Measurements from ENCODE around the gene GABRG3. TPM values are rescaled to one million over a fixed set of nuclear protein-coding genes. Genes with fewer than 3 reads are reported as not detected.

GABRG3 gene
- total RNA-seq, 4 donors from 2014 or later, result not detected

DNA sequence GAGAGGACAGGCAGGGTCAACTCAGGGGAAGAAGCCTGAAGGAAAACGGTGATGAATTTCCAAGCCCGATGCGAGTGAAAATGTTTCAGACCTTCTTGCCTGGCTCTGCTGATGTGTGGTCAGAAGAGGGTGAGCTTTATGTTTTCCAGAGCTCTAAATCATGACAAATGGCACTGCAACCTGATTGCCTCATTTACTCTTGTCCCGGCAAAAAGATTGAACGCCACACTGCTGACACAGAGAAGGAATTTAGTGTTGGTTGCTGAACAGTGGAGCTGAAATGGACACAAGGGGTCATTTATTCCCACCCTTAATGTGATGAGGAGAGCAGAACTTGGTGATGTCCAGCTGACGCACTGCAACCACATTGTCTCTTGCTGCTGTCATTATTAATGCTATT is 36.1 kb upstream of the GABRG3 start:
- TF ChIP-seq POLR2AphosphoS5 (IDR thresholded peaks at IDR 0.05), result no peak
- TF ChIP-seq EP300 (IDR thresholded peaks at IDR 0.05), result no peak
- no peak for TF ChIP-seq POLR2A (IDR thresholded peaks at IDR 0.05; ENCODE audit: low read depth)
- TF ChIP-seq, protein P1, sequence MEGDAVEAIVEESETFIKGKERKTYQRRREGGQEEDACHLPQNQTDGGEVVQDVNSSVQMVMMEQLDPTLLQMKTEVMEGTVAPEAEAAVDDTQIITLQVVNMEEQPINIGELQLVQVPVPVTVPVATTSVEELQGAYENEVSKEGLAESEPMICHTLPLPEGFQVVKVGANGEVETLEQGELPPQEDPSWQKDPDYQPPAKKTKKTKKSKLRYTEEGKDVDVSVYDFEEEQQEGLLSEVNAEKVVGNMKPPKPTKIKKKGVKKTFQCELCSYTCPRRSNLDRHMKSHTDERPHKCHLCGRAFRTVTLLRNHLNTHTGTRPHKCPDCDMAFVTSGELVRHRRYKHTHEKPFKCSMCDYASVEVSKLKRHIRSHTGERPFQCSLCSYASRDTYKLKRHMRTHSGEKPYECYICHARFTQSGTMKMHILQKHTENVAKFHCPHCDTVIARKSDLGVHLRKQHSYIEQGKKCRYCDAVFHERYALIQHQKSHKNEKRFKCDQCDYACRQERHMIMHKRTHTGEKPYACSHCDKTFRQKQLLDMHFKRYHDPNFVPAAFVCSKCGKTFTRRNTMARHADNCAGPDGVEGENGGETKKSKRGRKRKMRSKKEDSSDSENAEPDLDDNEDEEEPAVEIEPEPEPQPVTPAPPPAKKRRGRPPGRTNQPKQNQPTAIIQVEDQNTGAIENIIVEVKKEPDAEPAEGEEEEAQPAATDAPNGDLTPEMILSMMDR (IDR thresholded peaks at IDR 0.05), result no peak
- 80% methylated on average over 6 of the region's 6 CpGs for WGBS
- H3K36me3 ChIP-seq, result peaks cover 0 to 41% (median 3%) of the 10 kb centered on the region in 4 donors
- no peaks in the 10 kb centered on the region for H3K4me1 ChIP-seq
- intact Hi-C loops (cut with DNase I), result loop anchor here (10.0 kb wide), 1 partner anchor 60 kb away; no protein-coding TSS in a partner anchor
- no peaks in the 10 kb centered on the region for H3K27me3 ChIP-seq
- DNase-seq (ENCODE audit: extremely low spot score), result no peak
- H3K27ac ChIP-seq (replicated peaks in 1 of 4), result no peak overlapping the region
- no peak overlapping the region for H3K4me3 ChIP-seq
- H3K9me3 ChIP-seq, result no peaks in the 10 kb centered on the region

- TF ChIP-seq POLR2A (IDR thresholded peaks at IDR 0.05; ENCODE audit: low read depth), result no peak
- TF ChIP-seq POLR2AphosphoS5 (IDR thresholded peaks at IDR 0.05), result no peak
- TF ChIP-seq EP300 (IDR thresholded peaks at IDR 0.05), result no peak
- TF ChIP-seq, protein P1 (IDR thresholded peaks at IDR 0.05), result no peak
- intact Hi-C loops (cut with DNase I), result loop anchor here (10.0 kb wide), 1 partner anchor 61 kb away; no protein-coding TSS in a partner anchor
Observed at GRCh38 chr15:26935322-26935721, 35.7 kb upstream of the GABRG3 start.

DNA sequence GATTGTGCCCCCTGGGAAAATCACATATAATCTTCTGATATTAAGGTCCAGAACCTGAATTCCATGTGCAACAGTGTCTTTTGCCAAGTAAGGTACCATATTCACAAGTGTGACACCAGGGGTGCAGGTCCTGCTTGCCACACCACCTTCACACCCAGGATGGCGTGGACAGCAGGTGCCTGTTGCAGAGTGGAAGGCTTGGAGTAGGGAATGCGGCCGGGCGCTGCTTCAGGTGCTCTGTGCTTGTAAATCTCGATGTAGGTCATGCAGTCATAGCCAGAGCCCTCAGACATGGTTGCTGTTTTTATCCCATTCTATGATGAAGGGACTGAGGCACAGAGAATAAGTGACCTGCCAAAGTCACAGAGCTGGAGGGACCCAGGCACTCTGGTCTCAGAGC is 34.5 kb upstream of the GABRG3 start:
- no peak for DNase-seq (ENCODE audit: extremely low spot score)
- 92% methylated on average over 3 of the region's 5 CpGs for WGBS
- no peaks in the 10 kb centered on the region for H3K9me3 ChIP-seq
- H3K4me3 ChIP-seq, result no peak overlapping the region
- intact Hi-C loops (cut with DNase I), result loop anchor here (10.0 kb wide), 1 partner anchor 62 kb away; no protein-coding TSS in a partner anchor
- no peaks in the 10 kb centered on the region for H3K27me3 ChIP-seq
- H3K27ac ChIP-seq (replicated peaks in 1 of 4), result no peak overlapping the region
- no peaks in the 10 kb centered on the region for H3K4me1 ChIP-seq
- peaks cover 0 to 53% (median 4%) of the 10 kb centered on the region in 4 donors for H3K36me3 ChIP-seq
- no peak for TF ChIP-seq POLR2A (IDR thresholded peaks at IDR 0.05; ENCODE audit: low read depth)
- TF ChIP-seq POLR2AphosphoS5 (IDR thresholded peaks at IDR 0.05), result no peak

More at GRCh38 chr15:26935322-26935721, 35.7 kb upstream of the GABRG3 start:
- H3K36me3 ChIP-seq, result peaks cover 0 to 44% (median 3%) of the 10 kb centered on the region in 4 donors
- H3K27ac ChIP-seq (replicated peaks in 1 of 4), result no peak overlapping the region
- no peaks in the 10 kb centered on the region for H3K27me3 ChIP-seq
- no peak for DNase-seq (ENCODE audit: extremely low spot score)
- no peaks in the 10 kb centered on the region for H3K4me1 ChIP-seq
- H3K9me3 ChIP-seq, result no peaks in the 10 kb centered on the region
- 96% methylated on average over 12 of the region's 12 CpGs for WGBS
- H3K4me3 ChIP-seq, result no peak overlapping the region

DNA sequence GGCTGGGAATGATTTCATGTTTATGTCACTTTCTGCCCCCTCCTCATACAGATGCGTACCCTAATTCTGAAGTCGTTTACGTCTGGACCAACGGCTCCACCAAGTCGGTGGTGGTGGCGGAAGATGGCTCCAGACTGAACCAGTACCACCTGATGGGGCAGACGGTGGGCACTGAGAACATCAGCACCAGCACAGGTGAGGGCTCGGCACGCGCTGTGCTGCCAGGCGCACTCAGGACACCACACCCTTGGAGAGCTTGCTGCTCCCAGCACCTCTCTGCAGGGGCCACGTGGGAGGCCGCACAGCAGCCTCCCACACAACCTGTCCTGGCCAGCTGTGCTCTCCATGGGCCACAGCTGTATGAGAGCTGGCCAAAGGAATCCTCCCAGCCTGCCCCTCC is 33.8 kb upstream of the GABRG3 start:
- WGBS, result 94% methylated on average over 7 of the region's 13 CpGs
- H3K27me3 ChIP-seq, result no peaks in the 10 kb centered on the region
- H3K27ac ChIP-seq (replicated peaks in 1 of 4), result no peak overlapping the region
- H3K4me1 ChIP-seq, result no peaks in the 10 kb centered on the region
- TF ChIP-seq EP300 (IDR thresholded peaks at IDR 0.05), result no peak
- H3K4me3 ChIP-seq, result no peak overlapping the region
- H3K36me3 ChIP-seq, result peaks cover 0 to 59% (median 6%) of the 10 kb centered on the region in 4 donors
- H3K9me3 ChIP-seq, result no peaks in the 10 kb centered on the region
- intact Hi-C loops (cut with DNase I), result loop anchor here (10.0 kb wide), 1 partner anchor 62 kb away; no protein-coding TSS in a partner anchor
- DNase-seq (ENCODE audit: extremely low spot score), result no peak

DNA sequence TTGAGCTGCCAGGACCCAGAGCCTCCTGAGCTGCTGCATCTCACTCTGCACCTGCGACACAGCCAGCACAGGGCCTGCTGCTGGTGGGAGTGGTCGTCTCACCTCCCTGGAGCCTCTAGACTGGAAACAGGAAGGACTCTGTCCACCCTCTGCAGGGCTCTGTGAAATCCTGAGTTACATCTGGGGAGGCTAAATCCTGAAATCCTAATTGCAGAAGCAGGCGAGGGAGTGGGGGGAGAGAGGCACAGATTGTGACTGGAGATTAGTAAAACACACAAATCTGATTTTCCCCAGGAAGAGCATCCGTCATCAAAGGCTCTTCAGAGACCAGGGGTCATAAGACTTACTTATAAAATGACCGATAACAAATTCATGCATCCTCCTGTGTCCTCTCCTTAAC is 31.6 kb upstream of the GABRG3 start:
- intact Hi-C loops (cut with DNase I), result loop anchor here (10.0 kb wide), 1 partner anchor 65 kb away; no protein-coding TSS in a partner anchor
- DNase-seq (ENCODE audit: extremely low spot score), result no peak
- Histone ChIP-seq H3K4me1 (no peaks in the 10 kb centered on the region), H3K9me3 (no peaks in the 10 kb centered on the region), H3K27ac (replicated peaks in 1 of 4) (no peak overlapping the region), H3K36me3 (peaks cover 0 to 82% (median 8%) of the 10 kb centered on the region in 4 donors), H3K4me3 (no peak overlapping the region), H3K27me3 (no peaks in the 10 kb centered on the region)
- TF ChIP-seq EP300 (IDR thresholded peaks at IDR 0.05) (no peak), POLR2AphosphoS5 (IDR thresholded peaks at IDR 0.05) (no peak), POLR2A (IDR thresholded peaks at IDR 0.05; ENCODE audit: low read depth) (no peak)
- TF ChIP-seq, protein P1 (IDR thresholded peaks at IDR 0.05), result no peak
- 92% methylated on average over 3 of the region's 5 CpGs for WGBS

GRCh38 chr15:26941489-26941888 is 29.5 kb upstream of the GABRG3 start:
- Histone ChIP-seq H3K27me3 (no peaks in the 10 kb centered on the region), H3K4me1 (no peaks in the 10 kb centered on the region), H3K27ac (replicated peaks in 1 of 4) (no peak overlapping the region), H3K4me3 (no peak overlapping the region), H3K9me3 (no peaks in the 10 kb centered on the region), H3K36me3 (peaks cover 0 to 90% (median 8%) of the 10 kb centered on the region in 4 donors)
- no peak for DNase-seq (ENCODE audit: extremely low spot score)
- WGBS, result 82% methylated on average over 5 of the region's 5 CpGs
- TF ChIP-seq, protein P1 (IDR thresholded peaks at IDR 0.05), result no peak
- no peak for TF ChIP-seq POLR2AphosphoS5 (IDR thresholded peaks at IDR 0.05)
- TF ChIP-seq POLR2A (IDR thresholded peaks at IDR 0.05; ENCODE audit: low read depth), result no peak
- TF ChIP-seq EP300 (IDR thresholded peaks at IDR 0.05), result no peak
- intact Hi-C loops (cut with DNase I), result no loop called here
